ENCODE data around the gene PDGFD.
"Not testable (repeated sequence)": the region's sequence is repeated elsewhere in the genome, so short reads cannot be mapped to it uniquely, and the experiment has no call there.

Gene PDGFD

GRCh38 chr11:104057908-104058307 is 106.0 kb downstream of the PDGFD start:
- DNase-seq (ENCODE audit: low read depth in 4 of 4, low spot score in 1 of 4): no peak

- DNase-seq (ENCODE audit: low read depth in 4 of 4, low spot score in 1 of 4): no peak
Measured at GRCh38 chr11:104055596-104055995, 108.4 kb downstream of the PDGFD start.

- DNase-seq (ENCODE audit: low read depth in 4 of 4, low spot score in 1 of 4): no peak
Measured at GRCh38 chr11:104054911-104055529, 108.9 kb downstream of the PDGFD start.

- DNase-seq (ENCODE audit: low read depth in 4 of 4, low spot score in 1 of 4): no peak
Measured at GRCh38 chr11:104053743-104054478, 110.0 kb downstream of the PDGFD start.

GRCh38 chr11:104051778-104052177 is 112.2 kb downstream of the PDGFD start:
- DNase-seq (ENCODE audit: low read depth in 4 of 4, low spot score in 1 of 4): no peak

- DNase-seq (ENCODE audit: low read depth in 4 of 4, low spot score in 1 of 4): no peak
Measured at GRCh38 chr11:104049116-104049515, 114.8 kb downstream of the PDGFD start.

GRCh38 chr11:104046858-104047257 is 117.1 kb downstream of the PDGFD start:
- DNase-seq (ENCODE audit: low read depth in 4 of 4, low spot score in 1 of 4): not testable (repeated sequence)

GRCh38 chr11:104046331-104046730 is 117.6 kb downstream of the PDGFD start:
- DNase-seq (ENCODE audit: low read depth in 4 of 4, low spot score in 1 of 4): no peak

GRCh38 chr11:104043678-104044239 is 120.2 kb downstream of the PDGFD start:
- no peak for DNase-seq (ENCODE audit: low read depth in 4 of 4, low spot score in 1 of 4)

- DNase-seq (ENCODE audit: low read depth in 4 of 4, low spot score in 1 of 4): no peak
Measured at GRCh38 chr11:104043142-104043541, 120.8 kb downstream of the PDGFD start.

- DNase-seq (ENCODE audit: low read depth in 4 of 4, low spot score in 1 of 4): no peak
Measured at GRCh38 chr11:104041792-104042191, 122.2 kb downstream of the PDGFD start.

GRCh38 chr11:104036995-104037394 is 127.0 kb downstream of the PDGFD start:
- no peak for DNase-seq (ENCODE audit: low read depth in 4 of 4, low spot score in 1 of 4)

GRCh38 chr11:104036588-104036987 is 127.4 kb downstream of the PDGFD start, which contains the start of gene DDI1:
DDI1 (plus strand) TSS chr11:104036640; CDS start chr11:104036823, 183 bp downstream.
- no peak for DNase-seq (ENCODE audit: low read depth in 4 of 4, low spot score in 1 of 4)

GRCh38 chr11:104033561-104033960 is 130.4 kb downstream of the PDGFD start:
- no peak for DNase-seq (ENCODE audit: low read depth in 4 of 4, low spot score in 1 of 4)

GRCh38 chr11:104033134-104033533 is 130.8 kb downstream of the PDGFD start:
- DNase-seq (ENCODE audit: low read depth in 4 of 4, low spot score in 1 of 4): no peak

- no peak for DNase-seq (ENCODE audit: low read depth in 4 of 4, low spot score in 1 of 4)
Measured at GRCh38 chr11:104028476-104029263, 135.3 kb downstream of the PDGFD start.

GRCh38 chr11:104024572-104024971 is 139.4 kb downstream of the PDGFD start:
- DNase-seq (ENCODE audit: low read depth in 4 of 4, low spot score in 1 of 4): no peak

- no peak for DNase-seq (ENCODE audit: low read depth in 4 of 4, low spot score in 1 of 4)
Measured at GRCh38 chr11:104015649-104016415, 148.1 kb downstream of the PDGFD start.

GRCh38 chr11:104011044-104011443 is 152.9 kb downstream of the PDGFD start:
- no peak for DNase-seq (ENCODE audit: low read depth in 4 of 4, low spot score in 1 of 4)

- DNase-seq (ENCODE audit: low read depth in 4 of 4, low spot score in 1 of 4): no peak
Measured at GRCh38 chr11:104009744-104010143, 154.2 kb downstream of the PDGFD start.
